B cell (primary cell): ENCODE data around the gene SRGAP1. TPM values are rescaled to one million over a fixed set of nuclear protein-coding genes. Genes with fewer than 3 reads are reported as not detected.

Experiments used
- ATAC-seq: fragments of 200-7000 bp; cut with Tn5 transposase; one replicate; pipeline ENCODE4 v1.10.0; 2021; ENCODE audit warnings: low read depth, mild to moderate bottlenecking, moderate number of reproducible peaks, moderate library complexity
- CTCF ChIA-PET: fragments of 350-600 bp; sonication (Branson Sonifier 250); formaldehyde crosslinking; loops from one replicate; lab custom pipeline; 2021; ENCODE audit warnings: antibody characterized with exemption, inconsistent platforms; lab: Charles Lee
- POLR2A ChIA-PET: fragments of 350-600 bp; sonication (Branson Sonifier 250); formaldehyde crosslinking; loops from one replicate; lab custom pipeline; 2021; ENCODE audit warnings: antibody characterized with exemption; lab: Charles Lee
- DNase-seq: peaks from one replicate; pipeline ENCODE4 v3.0.0; 2013
- H2AFZ ChIP-seq: 2 replicates; pipeline ENCODE4 v1.6.1; 2012; ENCODE audit warnings: mild to moderate bottlenecking, low read depth, low read length; ENCODE audit not compliant: insufficient read depth, poor library complexity, severe bottlenecking
- H3K27ac ChIP-seq, 2 donors: 1 replicate in 1 of 2; 2 replicates in 1 of 2; pipeline ENCODE4 v1.5.1; 2012 to 2013; ENCODE audit warnings: low read length in 2 of 2, mild to moderate bottlenecking in 2 of 2, moderate library complexity in 1 of 2
- H3K27me3 ChIP-seq, 4 experiments: fragments of 200-600 bp in 1 of 4; sonication (generic) in 1 of 4; replicated peaks in 1 of 4; 1 replicate in 2 of 4; 2 replicates in 2 of 4; pipeline versions ENCODE4 v1.6.1 to v1.7.0; 2013 to 2016; ENCODE audit warnings: low read length in 3 of 4, mild to moderate bottlenecking in 2 of 4, mixed read lengths in 1 of 4, moderate library complexity in 1 of 4; ENCODE audit not compliant: insufficient read depth in 4 of 4, control insufficient read depth in 3 of 4; ENCODE audit errors: control extremely low read depth in 1 of 4
- H3K36me3 ChIP-seq, 2 experiments: replicated peaks in 1 of 2; 1 replicate in 1 of 2; 2 replicates in 1 of 2; pipeline versions ENCODE4 v1.6.1 to v1.7.1; 2013; ENCODE audit warnings: low read length in 1 of 2; ENCODE audit not compliant: insufficient read depth in 2 of 2, control insufficient read depth in 1 of 2; ENCODE audit errors: control extremely low read depth in 1 of 2, extremely low read depth in 1 of 2
- H3K4me1 ChIP-seq, 2 donors: fragments of 200-600 bp in 1 of 2; sonication (generic) in 1 of 2; 1 replicate in 1 of 2; 2 replicates in 1 of 2; pipeline versions ENCODE4 v1.5.1 to v1.6.1; 2013 to 2017; ENCODE audit warnings: low read length in 2 of 2; ENCODE audit not compliant: control insufficient read depth in 2 of 2, insufficient read depth in 2 of 2
- H3K4me2 ChIP-seq: replicated peaks from 2 replicates; pipeline ENCODE3; 2012; ENCODE audit warnings: mild to moderate bottlenecking, low read depth, low read length; ENCODE audit not compliant: poor library complexity, severe bottlenecking
- H3K4me3 ChIP-seq, 5 experiments: fragments of 200-600 bp in 1 of 5; sonication (generic) in 1 of 5; 1 replicate in 3 of 5; 2 replicates in 2 of 5; pipeline versions ENCODE4 v1.5.1 to v1.7.0; 2011 to 2016; ENCODE audit warnings: low read length in 4 of 5, mild to moderate bottlenecking in 4 of 5, low read depth in 2 of 5, control low read depth in 1 of 5, moderate library complexity in 1 of 5; ENCODE audit not compliant: insufficient read depth in 1 of 5; ENCODE audit errors: control extremely low read depth in 1 of 5, extremely low read depth in 1 of 5
- H3K79me2 ChIP-seq: fragments of 200-600 bp; sonication (generic); one replicate; pipeline ENCODE4 v1.6.0; 2016; ENCODE audit warnings: low read length; ENCODE audit not compliant: control insufficient read depth, insufficient read depth
- H3K9ac ChIP-seq: fragments of 200-600 bp; sonication (generic); 2 replicates; pipeline ENCODE4 v1.6.1; 2017; ENCODE audit warnings: mild to moderate bottlenecking, low read length, moderate library complexity
- H3K9me3 ChIP-seq, 3 donors: one replicate each; pipeline versions ENCODE4 v1.6.1 to v1.7.1; 2013; ENCODE audit warnings: low read length in 2 of 3; ENCODE audit not compliant: control insufficient read depth in 2 of 3, insufficient read depth in 1 of 3; ENCODE audit errors: control extremely low read depth in 1 of 3
- H4K20me1 ChIP-seq: 2 replicates; pipeline ENCODE4 v1.6.0; 2012; ENCODE audit warnings: mild to moderate bottlenecking, low read length; ENCODE audit not compliant: insufficient read depth, control insufficient read depth, poor library complexity, severe bottlenecking
- H3K27ac Mint-ChIP-seq: one replicate; pipeline ENCODE4 v1.8.0; 2021; ENCODE audit warnings: mixed read lengths
- H3K27me3 Mint-ChIP-seq: one replicate; pipeline ENCODE4 v1.8.0; 2021; ENCODE audit warnings: mixed read lengths
- H3K4me1 Mint-ChIP-seq: one replicate; pipeline ENCODE4 v1.8.0; 2021; ENCODE audit warnings: mixed read lengths
- H3K4me3 Mint-ChIP-seq: one replicate; pipeline ENCODE4 v1.8.0; 2021; ENCODE audit warnings: mixed read lengths
- H3K9me3 Mint-ChIP-seq: one replicate; pipeline ENCODE4 v1.8.0; 2022; ENCODE audit warnings: mixed read lengths; ENCODE audit not compliant: insufficient read depth
- CTCF ChIP-seq: fragments of 200-600 bp; IDR thresholded peaks from one replicate; pipeline ENCODE4 v1.8.0; 2022; ENCODE audit warnings: antibody characterized with exemption, mild to moderate bottlenecking
- EZH2 ChIP-seq: IDR thresholded peaks from 2 replicates; pipeline ENCODE4 v1.6.1; 2012; ENCODE audit warnings: borderline replicate concordance, low read depth, mild to moderate bottlenecking, moderate library complexity, low read length; ENCODE audit not compliant: insufficient read depth, poor library complexity, severe bottlenecking
- WGBS: methylation state at CpG from one replicate; pipeline ENCODE4 v1.1.5; 2013; ENCODE audit warnings: missing lambda C conversion rate; ENCODE audit not compliant: insufficient coverage; 5-methylcytosine and 5-hydroxymethylcytosine counted together
- intact Hi-C: fragments of 100-400 bp; cut with micrococcal nuclease; formaldehyde crosslinking; loops from one replicate; pipeline ENCODE4 v1.10.0; 2022
- polyA plus RNA-seq: library from polyadenylated mRNA; depleted of rRNA; stranded (reverse); fragments of >200 nt; gene quantifications from 2 replicates; pipeline ENCODE4 v1.2.3, GENCODE V29; 2012
- total RNA-seq, 2 donors: library from RNA; stranded (reverse); fragments of 120-200 nt in 1 of 2; gene quantifications; 1 replicate in 1 of 2; 2 replicates in 1 of 2; pipeline versions ENCODE4 v1.2.3 to v1.2.4, GENCODE V29; 2013 to 2022

SRGAP1 gene
- total and polyA plus RNA-seq, 2 donors (not counting 1 experiment from before 2014, with no cell fraction given), result under 0.01 to 0.22 TPM

DNA sequence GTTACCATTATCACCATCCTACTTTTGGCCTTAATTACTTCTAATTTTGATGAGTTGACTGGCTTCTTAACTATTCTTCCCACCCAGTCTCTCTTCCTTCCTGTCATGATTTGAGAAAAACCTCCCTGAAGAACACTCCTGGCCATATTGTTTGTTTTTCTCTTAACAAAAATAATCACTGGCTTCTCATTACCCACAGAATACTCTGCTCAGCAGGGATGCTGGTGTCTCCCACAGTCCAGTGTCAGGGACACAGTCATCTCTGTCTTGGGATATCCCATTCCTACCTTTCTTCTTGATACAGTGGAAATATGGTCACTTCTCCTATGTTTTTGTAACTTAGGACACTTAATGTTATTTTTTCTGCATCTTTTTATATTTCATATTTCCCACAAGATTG lies 103.7 kb downstream of the SRGAP1 start:
- Mint-ChIP-seq H3K4me3 (no peak overlapping the region), H3K27me3 (peaks cover 7% of the 10 kb centered on the region), H3K4me1 (peaks cover 3% of the 10 kb centered on the region), H3K9me3 (no peaks in the 10 kb centered on the region), H3K27ac (no peak overlapping the region)
- no peak overlapping the region for H3K27ac ChIP-seq
- intact Hi-C loops, result no loop called here
- no peak overlapping the region for H3K4me3 ChIP-seq
- peaks cover 0 to 1% (median 0%) of the 10 kb centered on the region in 3 donors for H3K9me3 ChIP-seq
- H3K27me3 ChIP-seq, result no peaks in the 10 kb centered on the region
- POLR2A ChIA-PET, result no interaction called here
- no peak overlapping the region for H3K9ac ChIP-seq
- no peaks in the 10 kb centered on the region for H4K20me1 ChIP-seq
- H2AFZ ChIP-seq, result no peak overlapping the region
- H3K4me1 ChIP-seq, result no peaks in the 10 kb centered on the region
- no peak for DNase-seq
- H3K79me2 ChIP-seq, result no peaks in the 10 kb centered on the region
- no peak for TF ChIP-seq CTCF
- TF ChIP-seq EZH2, result no peak
- H3K36me3 ChIP-seq, result no peaks in the 10 kb centered on the region
- no peak overlapping the region for H3K4me2 ChIP-seq
- CTCF ChIA-PET, result no interaction called here
- no peak for ATAC-seq

DNA sequence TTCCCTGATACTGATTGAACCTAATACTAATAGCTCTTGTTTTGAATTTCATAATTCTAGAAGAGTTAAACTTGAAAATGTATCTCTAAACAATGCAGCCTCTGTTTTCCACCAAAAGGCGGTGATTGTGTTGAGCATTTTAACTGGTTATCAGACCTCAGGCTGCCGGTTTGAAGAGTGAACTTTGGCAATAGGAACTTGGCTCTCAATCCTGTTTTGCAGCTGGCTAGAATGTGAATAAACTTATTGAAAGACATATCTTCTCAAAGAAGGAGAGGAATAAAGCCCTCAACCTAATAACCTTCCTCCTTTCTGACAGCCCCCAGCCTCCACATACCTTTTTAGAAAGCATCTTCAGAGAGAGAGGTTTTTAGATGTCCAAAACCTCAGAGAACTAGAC lies 105.4 kb downstream of the SRGAP1 start:
- 100% methylated on average over 2 of the region's 2 CpGs for WGBS
- H3K27ac ChIP-seq, result no peak overlapping the region
- H3K4me1 ChIP-seq, result no peaks in the 10 kb centered on the region
- Mint-ChIP-seq H3K4me1 (peaks cover 3% of the 10 kb centered on the region), H3K27me3 (peaks cover 7% of the 10 kb centered on the region), H3K4me3 (no peak overlapping the region), H3K9me3 (no peaks in the 10 kb centered on the region), H3K27ac (no peak overlapping the region)
- H3K4me2 ChIP-seq, result no peak overlapping the region
- intact Hi-C loops, result no loop called here
- CTCF ChIA-PET, result no interaction called here
- TF ChIP-seq CTCF (no peak), EZH2 (no peak)
- no peak overlapping the region for H3K4me3 ChIP-seq
- no peak overlapping the region for H3K9ac ChIP-seq
- no peak for DNase-seq
- H3K9me3 ChIP-seq, result peaks cover 0 to 1% (median 0%) of the 10 kb centered on the region in 3 donors
- H3K27me3 ChIP-seq, result no peaks in the 10 kb centered on the region
- no peaks in the 10 kb centered on the region for H3K36me3 ChIP-seq
- POLR2A ChIA-PET, result no interaction called here
- no peaks in the 10 kb centered on the region for H3K79me2 ChIP-seq
- H4K20me1 ChIP-seq, result no peaks in the 10 kb centered on the region
- no peak overlapping the region for H2AFZ ChIP-seq
- no peak for ATAC-seq
